HG03108 (cell line): ENCODE results near the gene VWA8.
"Not testable (repeated sequence)": the region's sequence is repeated elsewhere in the genome, so short reads cannot be mapped to it uniquely, and the experiment has no call there.

Experiments used
- ATAC-seq: cut with Tn5 transposase; IDR thresholded peaks from one replicate; pipeline ENCODE4 v1.9.1; 2021; ENCODE audit warnings: moderate library complexity; ENCODE audit not compliant: unreplicated experiment

VWA8 gene

DNA sequence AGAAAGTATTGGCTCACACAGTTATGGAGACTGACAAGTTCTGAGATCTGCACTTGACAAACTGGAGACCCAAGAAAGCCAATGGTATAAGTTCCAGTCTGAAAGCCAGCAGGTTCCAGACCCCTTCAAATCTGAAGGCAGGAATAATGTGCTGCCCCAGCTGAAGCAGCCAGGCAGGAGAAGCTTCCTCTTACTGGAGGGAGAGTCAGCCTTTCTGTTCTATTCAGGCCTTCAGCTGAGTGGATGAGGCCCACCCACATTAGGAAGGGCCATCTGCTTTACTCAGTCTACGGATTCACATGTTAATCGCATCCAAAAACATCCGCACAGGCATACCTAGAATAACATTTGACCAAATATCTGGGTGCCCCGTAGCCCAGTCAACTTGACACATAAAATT is 8.2 kb upstream of the VWA8 start:
- ATAC-seq, result no peak

DNA sequence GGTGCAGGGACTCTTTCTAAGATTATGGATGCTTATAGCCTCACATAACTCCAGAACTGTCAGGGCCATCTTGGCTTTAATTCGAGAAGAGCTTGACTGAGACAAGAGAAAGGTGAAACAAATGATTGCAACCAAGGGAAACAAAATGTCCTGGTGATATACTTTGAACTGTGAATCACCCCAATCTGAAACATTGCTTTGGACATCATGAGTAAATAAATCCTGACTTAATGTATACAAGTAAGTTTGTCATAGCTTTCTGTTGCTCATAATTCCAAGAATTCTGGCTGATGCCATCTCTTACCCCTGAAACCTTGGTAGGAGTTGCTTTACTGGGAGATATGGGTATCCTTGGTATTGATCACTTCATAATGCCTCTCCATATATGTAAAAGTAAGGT is 5.8 kb upstream of the VWA8 start:
- ATAC-seq, result no peak

GRCh38 chr13:41962994-41963393 is 2.1 kb upstream of the VWA8 start:
- ATAC-seq, result no peak

DNA sequence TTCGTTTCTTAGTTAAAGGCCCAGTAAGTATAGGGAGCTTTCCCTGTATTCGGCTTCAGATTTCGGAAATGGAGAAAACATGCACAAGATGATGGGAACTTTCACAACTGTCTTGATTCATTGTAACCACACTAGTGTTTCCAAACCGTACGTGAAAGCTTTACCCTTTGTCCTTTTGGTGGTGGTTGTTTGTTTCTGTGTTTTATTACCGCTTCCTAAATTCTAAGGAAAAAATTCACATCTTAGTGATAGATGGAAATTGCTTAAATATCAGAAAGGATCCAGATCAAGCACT is 504 bp upstream of the VWA8 start:
- ATAC-seq, result no peak

GRCh38 chr13:41960211-41960636 is 685 bp downstream of the VWA8 start:
- peak; percentile 5 for ATAC-seq

- no peak for ATAC-seq
Observed at GRCh38 chr13:41956272-41956671, 4.6 kb downstream of the VWA8 start.

DNA sequence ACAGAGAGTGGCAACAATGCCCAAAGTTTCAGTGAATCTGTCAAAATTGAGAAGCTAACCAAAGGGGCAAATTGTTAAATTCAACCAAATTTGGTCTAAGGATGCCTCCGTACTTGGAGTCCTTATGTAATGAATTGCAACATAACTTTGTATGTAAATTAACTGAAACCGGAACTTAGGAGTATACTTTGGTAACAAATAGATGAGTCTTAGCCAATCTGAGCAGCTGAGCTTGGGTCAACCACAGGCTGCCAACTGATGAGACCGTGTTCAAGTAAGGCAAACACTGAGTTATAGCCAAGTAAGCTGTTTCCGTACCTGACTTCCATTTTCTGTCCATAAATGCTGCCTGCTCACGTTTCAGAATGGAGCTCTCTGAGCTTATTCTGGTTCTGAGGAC is 5.3 kb downstream of the VWA8 start:
- no peak for ATAC-seq

- ATAC-seq, result no peak
Observed at GRCh38 chr13:41954226-41954625, 6.7 kb downstream of the VWA8 start.

GRCh38 chr13:41952749-41953148 is 8.2 kb downstream of the VWA8 start:
- no peak for ATAC-seq

DNA sequence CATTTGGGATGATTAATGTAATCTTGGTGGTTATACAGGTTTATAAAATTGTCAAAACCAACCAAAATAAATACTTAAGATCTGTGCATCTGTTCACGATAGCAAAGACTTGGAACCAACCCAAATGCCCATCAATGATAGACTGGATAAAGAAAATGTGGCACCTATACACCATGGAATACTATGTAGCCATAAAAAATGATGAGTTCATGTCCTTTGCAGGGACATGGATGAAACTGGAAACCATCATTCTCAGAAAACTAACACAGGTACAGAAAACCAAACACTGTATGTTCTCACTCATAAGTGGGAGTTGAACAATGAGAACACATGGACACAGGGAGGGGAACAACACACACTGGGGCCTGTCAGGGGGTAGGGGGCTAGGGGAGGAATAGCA is 11.8 kb downstream of the VWA8 start:
- ATAC-seq, result not testable (repeated sequence)

GRCh38 chr13:41945926-41946325 is 15.0 kb downstream of the VWA8 start:
- no peak for ATAC-seq

DNA sequence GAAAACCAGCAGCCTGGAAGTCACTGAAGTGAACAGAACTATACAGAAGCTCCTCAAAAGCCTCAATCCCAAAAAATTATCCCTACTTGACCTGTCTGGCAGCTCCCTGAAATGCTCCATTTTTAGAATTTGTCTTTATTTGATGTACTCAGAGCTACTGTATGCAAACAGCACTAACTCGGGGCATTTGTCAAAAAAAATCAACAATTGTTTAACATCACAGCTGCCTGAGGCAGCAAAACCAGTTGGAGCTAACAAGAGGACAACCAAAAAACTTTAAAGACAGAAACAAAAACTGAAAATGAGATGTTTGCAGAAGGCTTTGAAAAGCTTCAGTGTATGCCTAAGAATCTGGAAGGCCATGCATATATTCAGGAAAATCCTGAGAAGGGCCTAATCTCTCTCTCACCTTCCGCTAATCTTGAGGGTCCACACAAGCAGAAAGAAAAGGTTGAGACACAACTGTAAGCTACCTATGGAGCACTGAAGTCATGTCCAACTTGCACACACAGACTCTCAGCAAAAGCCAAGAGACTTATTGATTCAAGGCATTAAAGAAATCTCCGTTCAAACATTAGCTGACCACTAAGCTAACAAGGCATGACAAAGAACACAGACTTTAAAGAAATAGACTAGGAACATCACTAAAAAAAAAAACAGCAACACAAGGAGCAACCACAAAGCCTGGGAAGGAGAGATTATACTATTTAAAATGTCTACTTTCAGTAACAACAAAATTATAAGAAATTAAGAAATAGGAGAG is 16.1 kb downstream of the VWA8 start:
- ATAC-seq, result no peak

GRCh38 chr13:41944229-41944628 is 16.7 kb downstream of the VWA8 start:
- no peak for ATAC-seq

DNA sequence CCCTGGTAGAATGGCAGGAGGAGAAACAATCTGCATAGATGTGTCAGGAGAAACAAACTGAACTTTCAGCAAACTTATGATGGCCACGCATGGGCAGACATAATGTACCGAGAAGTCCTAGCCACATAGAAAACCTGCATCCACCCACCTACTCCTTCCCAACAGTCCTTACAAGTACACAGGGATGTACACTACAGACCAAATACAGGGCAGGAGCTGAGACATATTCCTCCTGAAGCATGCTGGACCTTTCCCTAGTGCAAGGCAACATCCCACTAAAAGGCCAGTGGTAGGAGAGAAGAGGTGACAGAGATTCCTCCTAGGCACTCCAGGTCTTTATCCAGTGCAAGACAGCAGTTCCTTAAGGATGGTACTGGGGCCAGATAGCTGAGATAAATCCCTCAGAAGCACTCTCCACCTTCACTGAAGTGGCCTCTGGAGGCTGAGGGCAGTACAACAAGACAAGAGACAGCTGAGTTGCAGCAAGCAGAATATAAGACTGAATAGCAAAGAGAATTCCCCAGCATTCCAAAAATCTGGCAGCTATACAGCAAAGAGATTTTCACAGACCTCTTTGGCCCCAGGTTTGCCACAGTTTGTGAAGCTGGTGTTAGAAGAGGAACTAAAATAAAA is 18.3 kb downstream of the VWA8 start:
- no peak for ATAC-seq

- no peak for ATAC-seq
Observed at GRCh38 chr13:41941174-41941573, 19.7 kb downstream of the VWA8 start.

- no peak for ATAC-seq
Observed at GRCh38 chr13:41939398-41939797, 21.5 kb downstream of the VWA8 start.

GRCh38 chr13:41938918-41939317 is 22.0 kb downstream of the VWA8 start:
- no peak for ATAC-seq

- no peak for ATAC-seq
Observed at GRCh38 chr13:41937388-41937787, 23.5 kb downstream of the VWA8 start.

DNA sequence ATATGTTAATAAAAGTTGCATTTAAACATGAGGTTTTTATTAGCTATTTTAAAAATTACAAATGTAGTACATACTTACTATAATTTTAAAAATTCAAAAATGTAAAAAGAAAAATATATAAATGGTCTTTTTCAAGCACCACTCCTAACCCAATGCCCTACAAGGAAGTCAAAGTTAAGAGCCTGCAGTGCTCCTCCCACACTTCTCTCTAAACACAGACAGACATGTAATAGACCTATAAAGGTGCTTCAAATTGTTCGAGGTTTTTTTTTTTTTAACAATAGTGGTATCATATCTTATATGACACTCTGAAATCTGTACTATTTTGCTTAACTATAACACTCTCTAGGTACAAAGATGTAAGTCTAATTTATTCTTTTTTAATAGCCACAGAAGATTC is 25.4 kb downstream of the VWA8 start:
- ATAC-seq, result no peak

DNA sequence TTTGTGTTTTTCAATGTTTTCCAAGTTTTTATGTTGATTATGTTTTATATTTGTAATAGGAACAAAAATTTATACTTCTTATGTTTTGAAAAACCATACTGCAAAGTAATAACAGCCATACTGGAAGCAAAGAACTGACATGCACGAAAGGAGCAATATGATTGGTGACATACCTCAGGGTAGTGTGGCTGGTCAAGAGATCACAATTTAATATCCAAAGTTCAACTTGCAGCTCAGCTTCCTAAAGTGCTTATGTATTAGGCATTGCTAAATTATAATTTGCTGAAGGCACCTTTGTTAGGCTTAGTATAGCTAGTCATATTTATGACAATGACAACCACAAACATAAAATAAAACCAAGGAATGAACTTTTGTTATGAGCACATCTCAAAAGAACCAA is 25.9 kb downstream of the VWA8 start:
- no peak for ATAC-seq

DNA sequence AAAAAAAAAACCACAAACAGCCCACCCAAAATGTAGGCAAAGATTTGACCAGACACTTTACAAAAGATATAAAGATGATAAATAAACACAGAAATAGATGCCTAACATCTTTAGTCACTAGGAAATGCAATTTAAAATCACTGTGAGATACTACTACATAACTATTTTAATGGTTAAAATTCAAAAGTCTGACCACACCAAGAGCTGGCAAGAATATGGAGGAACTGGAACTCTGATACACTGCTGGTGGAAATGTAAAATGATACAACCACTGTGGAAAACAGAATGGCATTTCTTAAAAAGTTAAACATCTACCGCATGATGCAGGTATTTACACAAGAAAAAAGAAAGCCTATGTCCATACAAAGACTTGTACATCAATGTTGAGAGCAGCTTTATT is 26.8 kb downstream of the VWA8 start:
- ATAC-seq, result no peak

- no peak for ATAC-seq
Observed at GRCh38 chr13:41931337-41931736, 29.6 kb downstream of the VWA8 start.

DNA sequence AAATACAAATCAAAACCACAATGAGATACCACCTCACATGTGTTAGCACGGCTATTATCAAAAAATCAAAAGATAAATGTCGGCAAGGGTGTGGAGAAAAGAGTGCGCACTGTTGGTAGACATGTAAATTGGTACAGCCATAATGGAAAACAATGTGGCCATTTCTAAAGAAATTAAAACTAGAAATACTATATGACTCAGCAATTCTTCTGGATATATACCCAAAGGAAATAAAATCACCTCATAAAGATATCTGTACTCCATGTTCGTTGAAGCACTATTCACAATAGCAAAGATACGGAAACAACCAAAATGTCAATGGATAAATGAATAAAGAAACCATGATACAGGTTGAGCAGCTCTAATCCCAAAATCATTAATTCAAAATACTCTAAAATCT is 30.8 kb downstream of the VWA8 start:
- no peak for ATAC-seq
